GM18526 (cell line): ENCODE results near the gene A2M.

Experiments used
- POLR2A ChIP-seq: IDR thresholded peaks from 3 replicates; pipeline ENCODE4 v1.6.1; 2011; ENCODE audit not compliant: insufficient read length; ENCODE audit errors: extremely low read depth

Gene A2M

GRCh38 chr12:9050521-9051157, 65.1 kb downstream of the A2M start:
- TF ChIP-seq POLR2A = no peak

- no peak for TF ChIP-seq POLR2A
Observed at GRCh38 chr12:9049520-9050133, 66.1 kb downstream of the A2M start.

GRCh38 chr12:9048930-9049329, 66.8 kb downstream of the A2M start:
- TF ChIP-seq POLR2A = no peak

GRCh38 chr12:9047105-9047504, 68.6 kb downstream of the A2M start:
- no peak for TF ChIP-seq POLR2A

- TF ChIP-seq POLR2A = no peak
Observed at GRCh38 chr12:9043766-9044165, 72.0 kb downstream of the A2M start.

GRCh38 chr12:9041321-9041720, 74.4 kb downstream of the A2M start:
- TF ChIP-seq POLR2A = no peak

GRCh38 chr12:9040484-9041186, 75.1 kb downstream of the A2M start:
- no peak for TF ChIP-seq POLR2A

GRCh38 chr12:9039397-9039977, 76.2 kb downstream of the A2M start:
- no peak for TF ChIP-seq POLR2A

GRCh38 chr12:9037431-9037830, 78.3 kb downstream of the A2M start:
- TF ChIP-seq POLR2A = no peak

- no peak for TF ChIP-seq POLR2A
Observed at GRCh38 chr12:9036227-9036626, 79.5 kb downstream of the A2M start.

- no peak for TF ChIP-seq POLR2A
Observed at GRCh38 chr12:9034095-9034494, 81.6 kb downstream of the A2M start.

- no peak for TF ChIP-seq POLR2A
Observed at GRCh38 chr12:9033265-9033887, 82.3 kb downstream of the A2M start.

- TF ChIP-seq POLR2A = no peak
Observed at GRCh38 chr12:9032202-9032964, 83.3 kb downstream of the A2M start.

GRCh38 chr12:9030776-9031175, 84.9 kb downstream of the A2M start:
- TF ChIP-seq POLR2A = no peak
